Measurements from ENCODE around the gene SHOC2. TPM values are rescaled to one million over a fixed set of nuclear protein-coding genes. Genes with fewer than 3 reads are reported as not detected.

SHOC2 gene
- total and polyA plus RNA-seq, 9 of the 15 experiments (the other 6 are each of a cell fraction or from before 2014, with no cell fraction given), result 9.2 to 17.5 (median 14.9) TPM

DNA sequence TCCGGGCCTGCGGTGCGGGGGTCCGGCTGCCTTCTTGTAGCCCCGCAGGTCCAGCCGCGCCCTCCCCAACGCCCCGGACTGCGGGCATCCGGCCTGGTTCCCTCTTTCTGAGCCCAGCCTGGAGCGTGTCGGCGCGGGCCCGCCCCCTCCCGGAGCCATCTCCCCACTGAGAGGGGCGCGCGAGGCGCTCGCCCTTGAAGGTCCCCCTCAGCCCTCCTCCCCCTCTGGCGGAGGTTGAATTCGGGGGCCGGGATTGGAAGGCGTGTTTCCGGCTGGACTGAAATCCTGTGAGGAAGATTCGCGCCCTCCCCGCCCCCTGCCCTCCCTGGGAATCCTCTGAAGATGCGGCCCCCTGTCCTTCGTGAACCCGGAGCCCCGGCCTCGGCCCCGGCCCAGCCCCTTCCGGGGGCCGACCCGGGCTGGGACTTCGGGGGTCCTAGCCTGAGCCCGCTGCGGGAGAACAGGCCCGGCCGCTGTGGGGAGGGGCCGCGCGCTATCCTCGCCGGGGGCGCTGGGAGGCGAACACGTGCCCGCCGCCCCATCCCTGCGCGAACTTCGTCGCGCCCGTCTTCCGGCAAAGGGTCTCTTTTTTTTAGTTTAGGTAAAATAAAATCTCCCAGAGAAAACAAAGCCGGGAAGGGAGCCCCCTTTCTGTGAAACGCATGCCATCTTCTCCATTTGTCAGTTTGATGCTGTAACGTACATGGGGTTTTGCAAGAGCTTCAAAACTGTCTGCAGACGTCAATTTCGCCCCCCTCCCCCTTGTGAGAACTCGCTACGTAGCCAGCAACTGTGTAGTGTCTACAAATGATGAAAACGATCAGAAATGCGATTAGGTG, 47.0 kb upstream of the SHOC2 start (continued):
- TF ChIP-seq ZFX (CRISPR knock-in tag; IDR thresholded peaks at IDR 0.05) (peak; percentile 78), CREB1 (IDR thresholded peaks at IDR 0.05) (peak; percentile 79), CREB1 (CRISPR knock-in tag; IDR thresholded peaks at IDR 0.05) (peak; percentile 36; the same call in 1 of the 2 replicates), FOS (IDR thresholded peaks at IDR 0.05; ENCODE audit: extremely low read depth, insufficient read length) (no peak), CEBPB (tag; IDR thresholded peaks at IDR 0.05) (peak; percentile 91), CC2D1A (IDR thresholded peaks at IDR 0.05) (no peak), RB1 (IDR thresholded peaks at IDR 0.05; ENCODE audit: low read depth) (peak; percentile 29), L3MBTL2 (IDR thresholded peaks at IDR 0.05) (peak; percentile 97)
- TF ChIP-seq, protein P1, sequence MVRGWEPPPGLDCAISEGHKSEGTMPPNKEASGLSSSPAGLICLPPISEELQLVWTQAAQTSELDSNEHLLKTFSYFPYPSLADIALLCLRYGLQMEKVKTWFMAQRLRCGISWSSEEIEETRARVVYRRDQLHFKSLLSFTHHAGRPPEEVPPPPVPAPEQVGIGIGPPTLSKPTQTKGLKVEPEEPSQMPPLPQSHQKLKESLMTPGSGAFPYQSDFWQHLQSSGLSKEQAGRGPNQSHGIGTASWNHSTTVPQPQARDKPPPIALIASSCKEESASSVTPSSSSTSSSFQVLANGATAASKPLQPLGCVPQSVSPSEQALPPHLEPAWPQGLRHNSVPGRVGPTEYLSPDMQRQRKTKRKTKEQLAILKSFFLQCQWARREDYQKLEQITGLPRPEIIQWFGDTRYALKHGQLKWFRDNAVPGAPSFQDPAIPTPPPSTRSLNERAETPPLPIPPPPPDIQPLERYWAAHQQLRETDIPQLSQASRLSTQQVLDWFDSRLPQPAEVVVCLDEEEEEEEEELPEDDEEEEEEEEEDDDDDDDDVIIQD (CRISPR knock-in tag; IDR thresholded peaks at IDR 0.05), result no peak
- TF ChIP-seq, protein P2, sequence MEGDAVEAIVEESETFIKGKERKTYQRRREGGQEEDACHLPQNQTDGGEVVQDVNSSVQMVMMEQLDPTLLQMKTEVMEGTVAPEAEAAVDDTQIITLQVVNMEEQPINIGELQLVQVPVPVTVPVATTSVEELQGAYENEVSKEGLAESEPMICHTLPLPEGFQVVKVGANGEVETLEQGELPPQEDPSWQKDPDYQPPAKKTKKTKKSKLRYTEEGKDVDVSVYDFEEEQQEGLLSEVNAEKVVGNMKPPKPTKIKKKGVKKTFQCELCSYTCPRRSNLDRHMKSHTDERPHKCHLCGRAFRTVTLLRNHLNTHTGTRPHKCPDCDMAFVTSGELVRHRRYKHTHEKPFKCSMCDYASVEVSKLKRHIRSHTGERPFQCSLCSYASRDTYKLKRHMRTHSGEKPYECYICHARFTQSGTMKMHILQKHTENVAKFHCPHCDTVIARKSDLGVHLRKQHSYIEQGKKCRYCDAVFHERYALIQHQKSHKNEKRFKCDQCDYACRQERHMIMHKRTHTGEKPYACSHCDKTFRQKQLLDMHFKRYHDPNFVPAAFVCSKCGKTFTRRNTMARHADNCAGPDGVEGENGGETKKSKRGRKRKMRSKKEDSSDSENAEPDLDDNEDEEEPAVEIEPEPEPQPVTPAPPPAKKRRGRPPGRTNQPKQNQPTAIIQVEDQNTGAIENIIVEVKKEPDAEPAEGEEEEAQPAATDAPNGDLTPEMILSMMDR (IDR thresholded peaks at IDR 0.05 in 2 of 3, conservative IDR thresholded peaks at IDR 0.05 in 1 of 3; ENCODE audit: insufficient read depth in 2 of 3, low read depth in 1 of 3, low read length in 3 of 3), result peak in 2 of 3 experiments; percentile 12 to 32; a peak in 3 of 6 replicates
- TF ChIP-seq, protein P3, sequence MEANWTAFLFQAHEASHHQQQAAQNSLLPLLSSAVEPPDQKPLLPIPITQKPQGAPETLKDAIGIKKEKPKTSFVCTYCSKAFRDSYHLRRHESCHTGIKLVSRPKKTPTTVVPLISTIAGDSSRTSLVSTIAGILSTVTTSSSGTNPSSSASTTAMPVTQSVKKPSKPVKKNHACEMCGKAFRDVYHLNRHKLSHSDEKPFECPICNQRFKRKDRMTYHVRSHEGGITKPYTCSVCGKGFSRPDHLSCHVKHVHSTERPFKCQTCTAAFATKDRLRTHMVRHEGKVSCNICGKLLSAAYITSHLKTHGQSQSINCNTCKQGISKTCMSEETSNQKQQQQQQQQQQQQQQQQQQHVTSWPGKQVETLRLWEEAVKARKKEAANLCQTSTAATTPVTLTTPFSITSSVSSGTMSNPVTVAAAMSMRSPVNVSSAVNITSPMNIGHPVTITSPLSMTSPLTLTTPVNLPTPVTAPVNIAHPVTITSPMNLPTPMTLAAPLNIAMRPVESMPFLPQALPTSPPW (CRISPR knock-in tag; IDR thresholded peaks at IDR 0.05), result peak; percentile 86
- TF ChIP-seq, protein P4, sequence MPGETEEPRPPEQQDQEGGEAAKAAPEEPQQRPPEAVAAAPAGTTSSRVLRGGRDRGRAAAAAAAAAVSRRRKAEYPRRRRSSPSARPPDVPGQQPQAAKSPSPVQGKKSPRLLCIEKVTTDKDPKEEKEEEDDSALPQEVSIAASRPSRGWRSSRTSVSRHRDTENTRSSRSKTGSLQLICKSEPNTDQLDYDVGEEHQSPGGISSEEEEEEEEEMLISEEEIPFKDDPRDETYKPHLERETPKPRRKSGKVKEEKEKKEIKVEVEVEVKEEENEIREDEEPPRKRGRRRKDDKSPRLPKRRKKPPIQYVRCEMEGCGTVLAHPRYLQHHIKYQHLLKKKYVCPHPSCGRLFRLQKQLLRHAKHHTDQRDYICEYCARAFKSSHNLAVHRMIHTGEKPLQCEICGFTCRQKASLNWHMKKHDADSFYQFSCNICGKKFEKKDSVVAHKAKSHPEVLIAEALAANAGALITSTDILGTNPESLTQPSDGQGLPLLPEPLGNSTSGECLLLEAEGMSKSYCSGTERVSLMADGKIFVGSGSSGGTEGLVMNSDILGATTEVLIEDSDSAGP (CRISPR knock-in tag; IDR thresholded peaks at IDR 0.05), result no peak
- TF ChIP-seq, protein P5, sequence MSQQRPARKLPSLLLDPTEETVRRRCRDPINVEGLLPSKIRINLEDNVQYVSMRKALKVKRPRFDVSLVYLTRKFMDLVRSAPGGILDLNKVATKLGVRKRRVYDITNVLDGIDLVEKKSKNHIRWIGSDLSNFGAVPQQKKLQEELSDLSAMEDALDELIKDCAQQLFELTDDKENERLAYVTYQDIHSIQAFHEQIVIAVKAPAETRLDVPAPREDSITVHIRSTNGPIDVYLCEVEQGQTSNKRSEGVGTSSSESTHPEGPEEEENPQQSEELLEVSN (IDR thresholded peaks at IDR 0.05; ENCODE audit: borderline replicate concordance in 1 of 2, extremely low read depth in 1 of 2, insufficient read depth in 1 of 2, insufficient read length in 1 of 2, low read depth in 1 of 2, low read length in 1 of 2, poor library complexity in 1 of 2, severe bottlenecking in 1 of 2), result peak; percentile 55 to 81
- TF ChIP-seq, protein P6, sequence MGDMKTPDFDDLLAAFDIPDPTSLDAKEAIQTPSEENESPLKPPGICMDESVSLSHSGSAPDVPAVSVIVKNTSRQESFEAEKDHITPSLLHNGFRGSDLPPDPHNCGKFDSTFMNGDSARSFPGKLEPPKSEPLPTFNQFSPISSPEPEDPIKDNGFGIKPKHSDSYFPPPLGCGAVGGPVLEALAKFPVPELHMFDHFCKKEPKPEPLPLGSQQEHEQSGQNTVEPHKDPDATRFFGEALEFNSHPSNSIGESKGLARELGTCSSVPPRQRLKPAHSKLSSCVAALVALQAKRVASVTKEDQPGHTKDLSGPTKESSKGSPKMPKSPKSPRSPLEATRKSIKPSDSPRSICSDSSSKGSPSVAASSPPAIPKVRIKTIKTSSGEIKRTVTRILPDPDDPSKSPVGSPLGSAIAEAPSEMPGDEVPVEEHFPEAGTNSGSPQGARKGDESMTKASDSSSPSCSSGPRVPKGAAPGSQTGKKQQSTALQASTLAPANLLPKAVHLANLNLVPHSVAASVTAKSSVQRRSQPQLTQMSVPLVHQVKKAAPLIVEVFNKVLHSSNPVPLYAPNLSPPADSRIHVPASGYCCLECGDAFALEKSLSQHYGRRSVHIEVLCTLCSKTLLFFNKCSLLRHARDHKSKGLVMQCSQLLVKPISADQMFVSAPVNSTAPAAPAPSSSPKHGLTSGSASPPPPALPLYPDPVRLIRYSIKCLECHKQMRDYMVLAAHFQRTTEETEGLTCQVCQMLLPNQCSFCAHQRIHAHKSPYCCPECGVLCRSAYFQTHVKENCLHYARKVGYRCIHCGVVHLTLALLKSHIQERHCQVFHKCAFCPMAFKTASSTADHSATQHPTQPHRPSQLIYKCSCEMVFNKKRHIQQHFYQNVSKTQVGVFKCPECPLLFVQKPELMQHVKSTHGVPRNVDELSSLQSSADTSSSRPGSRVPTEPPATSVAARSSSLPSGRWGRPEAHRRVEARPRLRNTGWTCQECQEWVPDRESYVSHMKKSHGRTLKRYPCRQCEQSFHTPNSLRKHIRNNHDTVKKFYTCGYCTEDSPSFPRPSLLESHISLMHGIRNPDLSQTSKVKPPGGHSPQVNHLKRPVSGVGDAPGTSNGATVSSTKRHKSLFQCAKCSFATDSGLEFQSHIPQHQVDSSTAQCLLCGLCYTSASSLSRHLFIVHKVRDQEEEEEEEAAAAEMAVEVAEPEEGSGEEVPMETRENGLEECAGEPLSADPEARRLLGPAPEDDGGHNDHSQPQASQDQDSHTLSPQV (IDR thresholded peaks at IDR 0.05), result peak; percentile 64

All from K562 (cell line).